HG03103 (cell line): ENCODE results near the gene CHD1.

Experiments
- ATAC-seq: cut with Tn5 transposase; IDR thresholded peaks from one replicate; pipeline ENCODE4 v1.9.1; 2021; ENCODE audit warnings: low read depth; ENCODE audit not compliant: unreplicated experiment

CHD1 gene

DNA sequence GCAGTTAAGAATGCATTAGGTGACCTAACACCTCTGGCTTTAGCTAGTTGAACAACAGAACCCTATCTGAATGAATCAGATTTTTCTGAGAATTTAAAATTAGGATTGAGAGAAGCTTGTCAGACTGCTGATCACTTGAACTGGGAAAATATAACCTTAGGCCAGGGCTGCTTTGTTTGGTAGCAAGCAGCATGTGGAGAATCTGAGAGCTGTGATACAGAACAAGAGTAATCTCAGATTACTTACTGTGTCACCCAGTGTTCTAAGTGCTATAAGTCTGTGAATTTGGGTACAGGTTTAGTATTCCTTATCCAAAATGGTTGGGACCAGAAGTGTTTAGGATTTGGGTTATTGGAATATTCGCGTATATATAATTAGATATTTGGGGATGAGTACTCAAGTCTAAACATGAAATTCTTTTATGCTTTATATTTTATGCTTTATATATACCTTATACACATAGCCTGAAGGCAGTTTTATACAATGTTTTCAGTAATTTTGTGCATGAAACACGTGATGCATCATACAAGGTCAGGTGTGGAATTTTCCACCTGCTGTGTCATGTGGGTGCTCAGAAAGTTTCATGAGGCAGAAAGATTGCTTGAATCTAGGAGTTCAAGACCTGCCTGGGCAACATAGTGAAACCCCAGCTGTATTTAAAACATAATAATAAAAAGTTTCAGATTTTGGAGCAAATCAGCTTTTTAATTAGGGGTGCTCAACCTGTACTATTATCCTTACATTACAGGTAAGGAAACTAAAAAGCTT lies 8.3 kb upstream of the CHD1 start:
- ATAC-seq, result no peak

DNA sequence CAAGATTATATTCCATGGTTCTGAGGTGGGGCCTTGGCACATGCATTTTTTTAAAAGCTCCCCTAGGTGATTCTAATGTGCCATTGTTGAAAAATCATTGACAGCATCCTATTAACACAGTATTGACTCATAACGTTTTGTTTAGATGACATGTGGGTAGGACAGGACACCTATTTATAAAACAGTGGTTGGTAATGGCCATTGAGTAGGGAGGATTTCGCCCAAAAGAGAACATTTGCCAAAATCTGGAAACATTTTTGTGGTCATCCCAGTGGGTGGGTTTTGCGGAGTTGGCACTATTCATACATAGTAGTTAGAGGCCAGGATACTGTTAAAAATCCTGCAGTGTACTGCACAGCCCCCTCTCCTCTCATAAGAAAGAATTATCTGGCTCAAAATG lies 6.4 kb upstream of the CHD1 start:
- no peak for ATAC-seq

DNA sequence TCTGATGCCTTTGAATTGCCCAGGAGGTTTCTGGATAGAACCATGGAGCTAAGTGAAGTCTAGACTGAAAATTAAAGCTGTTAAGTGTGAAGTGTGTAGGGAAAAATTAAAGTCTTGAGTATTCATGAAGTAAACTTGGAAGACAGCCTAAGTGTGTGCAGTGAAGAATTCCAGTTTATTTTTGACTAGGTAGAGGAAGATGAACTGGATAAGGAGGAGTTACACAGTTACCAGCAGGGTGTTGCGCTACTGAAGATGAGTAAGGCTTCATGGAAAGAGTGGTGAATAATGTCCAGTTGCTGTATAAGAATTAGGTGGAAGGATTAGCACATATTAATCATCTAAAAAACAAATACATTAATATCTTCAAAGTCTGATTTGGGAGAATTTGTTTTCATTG lies 5.7 kb upstream of the CHD1 start:
- no peak for ATAC-seq

DNA sequence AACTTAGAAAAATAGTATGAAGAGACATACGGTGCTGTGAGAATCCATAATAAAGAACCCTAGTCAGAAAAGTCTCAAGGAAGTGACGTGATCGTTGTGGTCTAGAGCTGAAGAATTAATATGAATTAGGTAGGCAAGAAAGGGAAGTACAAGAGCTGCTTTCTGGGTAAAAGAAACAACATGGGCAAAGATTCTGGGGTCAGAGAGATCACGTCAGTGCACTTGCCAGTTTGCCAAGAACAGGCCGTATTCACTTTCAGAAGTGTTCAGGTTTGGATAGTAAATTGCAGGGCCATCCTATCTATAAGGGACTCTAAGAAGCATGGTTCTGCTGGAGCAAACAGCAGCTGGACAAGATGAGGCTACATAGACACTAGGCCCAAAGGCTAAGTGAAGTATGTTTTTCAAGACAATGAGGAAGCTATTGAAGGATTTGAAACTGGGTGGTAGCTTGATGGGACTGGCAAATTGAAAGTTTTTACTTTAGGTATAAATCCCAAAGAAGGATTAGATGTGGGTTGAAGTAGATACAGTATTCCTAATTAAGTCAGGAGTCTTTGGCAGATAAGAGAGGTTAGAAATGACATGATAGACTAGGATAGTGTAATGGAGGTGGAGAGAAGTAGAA lies 4.8 kb upstream of the CHD1 start:
- ATAC-seq, result peak; percentile 23

DNA sequence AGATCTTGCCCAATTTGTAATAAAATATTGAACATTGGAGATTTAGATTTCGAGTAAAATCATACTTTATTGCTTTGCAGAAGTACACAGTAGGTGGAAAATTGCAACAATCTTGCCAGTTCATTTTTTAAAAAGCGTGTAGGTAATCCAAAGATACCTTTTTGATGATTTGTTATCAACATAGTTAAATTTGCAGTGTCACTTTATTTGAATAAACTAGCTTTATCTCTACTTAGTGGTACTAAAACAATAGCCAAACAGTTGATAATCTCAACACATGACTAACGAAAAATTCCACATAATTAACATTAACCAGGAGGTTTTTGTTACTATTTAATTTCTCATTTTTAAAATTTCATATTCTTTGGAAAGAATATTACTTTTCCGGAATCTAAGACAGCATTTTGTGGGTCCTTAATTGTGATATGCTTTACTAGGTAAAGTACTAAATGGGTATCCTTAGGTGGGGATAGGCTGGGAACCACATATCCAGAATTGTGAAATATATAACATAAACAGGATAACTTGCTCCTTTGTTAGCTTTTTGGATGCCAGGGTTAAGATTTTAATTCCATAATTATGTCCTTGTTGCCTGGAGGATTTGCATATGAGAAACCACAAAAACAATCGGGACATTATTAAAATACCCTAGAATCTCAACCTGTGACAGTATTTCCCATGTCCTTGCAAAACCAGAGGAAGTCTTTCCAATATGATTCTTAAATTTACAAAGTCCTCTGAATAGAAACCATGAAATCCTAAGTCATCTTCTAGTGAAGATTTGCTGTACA lies 2.4 kb upstream of the CHD1 start:
- ATAC-seq, result no peak

DNA sequence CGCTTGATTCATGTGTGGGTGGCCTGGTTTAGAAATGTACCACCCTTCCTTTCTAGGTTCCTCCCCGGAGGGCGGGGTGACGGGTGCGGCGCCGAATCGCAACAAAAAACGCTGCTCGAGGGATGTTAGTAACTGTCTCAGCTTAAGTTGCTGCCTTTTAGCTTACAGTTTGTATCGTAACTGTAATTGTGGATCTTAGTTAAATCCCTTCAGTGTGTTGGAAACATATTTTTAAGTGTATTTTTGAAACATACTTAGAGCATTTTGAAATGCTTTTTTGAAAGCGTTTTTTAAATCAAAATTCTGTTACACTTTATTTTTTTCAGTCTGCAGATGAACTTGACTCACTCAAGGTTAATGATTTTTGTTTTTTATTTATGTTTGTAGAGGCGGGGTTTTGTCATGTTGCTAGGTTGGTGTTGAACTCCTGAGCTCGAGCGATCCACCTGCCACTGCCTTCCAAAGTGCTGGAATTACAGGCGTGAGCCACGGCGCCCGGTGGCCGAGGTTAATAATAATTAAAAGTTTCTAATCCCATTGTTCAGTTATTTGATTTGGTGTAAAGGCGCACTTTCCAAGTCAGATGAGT lies 997 bp upstream of the CHD1 start:
- ATAC-seq, result no peak

DNA sequence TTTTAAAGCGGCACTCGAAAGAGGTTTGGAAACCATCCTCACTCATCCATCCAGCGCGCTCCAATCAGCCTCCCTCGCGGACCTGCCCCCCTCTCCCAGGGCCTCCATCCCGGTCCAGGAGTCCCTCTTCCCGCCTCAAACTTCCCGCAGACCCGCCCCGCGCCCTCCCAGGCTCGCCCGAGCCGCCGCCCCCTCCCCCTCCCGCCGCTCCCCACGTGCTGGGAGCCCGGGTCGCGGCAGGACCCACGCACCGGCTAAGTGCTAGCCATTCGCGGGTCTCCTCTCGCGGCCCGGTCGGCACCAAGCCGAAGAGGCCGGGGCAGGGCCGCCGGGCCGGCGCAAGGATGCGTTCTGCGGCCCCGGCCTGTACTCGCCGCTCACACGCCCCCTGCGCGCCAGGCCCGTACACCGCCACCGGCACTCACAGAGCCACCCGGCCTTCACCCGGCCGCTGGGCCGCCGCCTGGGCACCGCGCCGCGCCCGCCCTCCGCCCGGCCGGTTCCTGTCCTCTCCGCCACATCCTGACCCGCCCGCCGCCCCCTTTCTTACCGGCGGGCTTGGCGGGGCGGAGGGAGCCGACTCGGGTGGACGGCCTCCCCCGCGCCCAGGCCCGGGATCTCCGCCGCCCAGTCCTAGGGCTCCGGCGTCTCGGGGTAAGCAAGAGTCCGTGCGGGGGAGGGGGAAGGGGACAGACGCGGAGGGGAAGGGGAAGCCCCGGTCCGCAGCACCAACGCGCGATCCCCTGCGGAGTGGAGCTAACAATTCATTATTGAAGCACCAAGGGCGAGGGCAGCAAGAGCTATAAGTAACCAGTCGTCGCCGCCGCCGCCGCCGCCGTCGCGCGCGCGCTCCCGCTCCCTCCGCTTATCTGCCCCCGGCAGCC lies 576 bp downstream of the CHD1 start:
- ATAC-seq, result peak; percentile 16

DNA sequence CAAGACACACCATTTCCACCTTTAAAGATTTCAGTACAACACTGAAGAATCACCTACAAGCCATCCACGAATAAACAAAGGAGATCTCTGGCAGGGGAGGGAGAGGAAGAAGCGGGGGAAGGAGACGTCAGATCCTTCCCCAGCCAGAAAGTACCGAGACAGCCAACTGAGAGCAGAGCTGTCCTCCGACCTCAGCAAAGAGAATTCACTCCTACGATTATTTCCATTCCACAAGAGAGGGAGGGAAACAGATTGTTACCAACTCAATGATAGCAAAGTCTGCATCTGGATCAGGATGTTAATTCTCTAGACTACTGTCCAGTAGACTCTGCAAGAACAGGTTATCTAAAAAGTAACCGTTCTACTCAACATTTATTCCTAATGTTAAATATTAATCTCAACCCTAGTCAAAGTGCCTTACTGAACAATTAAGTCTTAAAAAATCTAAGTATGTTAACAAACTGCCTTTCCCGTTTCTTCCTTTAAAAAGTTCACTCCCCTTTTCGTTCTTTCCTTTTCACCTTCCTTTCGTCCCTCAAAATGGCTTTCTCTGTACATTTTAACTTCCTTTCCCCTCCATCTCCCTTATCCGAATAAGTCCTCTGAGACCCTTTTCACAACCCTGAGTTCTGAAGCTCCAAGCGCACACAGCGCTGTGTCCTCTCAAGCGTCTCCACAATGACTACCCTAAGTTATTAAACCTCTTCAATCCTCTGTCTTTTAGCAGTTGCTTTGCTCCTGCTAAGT lies 1.4 kb downstream of the CHD1 start:
- peak; percentile 15 for ATAC-seq

DNA sequence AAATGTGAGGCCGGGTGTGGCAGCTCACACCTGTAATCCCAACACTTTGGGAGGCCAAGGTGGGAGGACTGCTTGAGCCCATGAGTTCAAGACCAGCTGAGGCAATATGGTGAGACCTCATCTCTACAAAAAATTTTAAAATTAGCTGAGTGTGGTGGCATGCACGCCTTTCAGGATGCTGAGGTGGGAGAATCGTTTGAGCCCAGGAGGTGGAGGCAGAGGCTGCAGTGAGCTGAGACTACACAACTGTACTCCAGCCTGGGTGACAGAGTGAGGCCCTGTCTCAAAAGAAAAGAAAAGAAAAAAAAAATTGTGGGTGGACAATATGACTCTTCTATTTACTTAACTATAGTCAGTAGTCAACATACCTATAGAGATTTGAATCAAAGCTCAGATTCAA lies 4.8 kb downstream of the CHD1 start:
- ATAC-seq, result no peak

DNA sequence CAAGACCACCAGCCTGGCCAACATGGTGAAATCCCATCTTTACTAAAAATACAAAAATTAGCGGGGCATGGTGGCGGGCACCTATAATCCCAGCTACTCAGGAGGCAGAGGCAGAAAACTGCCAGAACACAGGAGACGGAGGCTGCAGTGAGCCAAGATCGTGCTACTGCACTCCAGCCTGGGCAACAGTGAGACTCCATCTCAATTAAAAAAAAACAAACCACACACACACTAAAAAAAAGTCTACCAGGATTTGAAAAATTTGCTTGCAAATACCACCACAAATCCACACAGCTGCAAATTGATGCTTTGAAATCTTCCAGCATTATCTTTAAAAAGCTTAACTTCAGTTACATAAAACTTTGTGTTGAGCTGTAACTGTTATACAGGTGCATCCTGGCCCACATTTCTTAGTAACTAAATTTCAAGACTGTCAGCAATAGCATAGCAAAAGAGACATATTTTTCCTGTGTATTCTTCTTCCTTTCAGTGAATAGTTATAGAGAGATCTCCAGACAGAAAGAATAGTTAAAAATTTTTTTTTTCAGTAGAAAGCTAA lies 6.8 kb downstream of the CHD1 start:
- ATAC-seq, result no peak

DNA sequence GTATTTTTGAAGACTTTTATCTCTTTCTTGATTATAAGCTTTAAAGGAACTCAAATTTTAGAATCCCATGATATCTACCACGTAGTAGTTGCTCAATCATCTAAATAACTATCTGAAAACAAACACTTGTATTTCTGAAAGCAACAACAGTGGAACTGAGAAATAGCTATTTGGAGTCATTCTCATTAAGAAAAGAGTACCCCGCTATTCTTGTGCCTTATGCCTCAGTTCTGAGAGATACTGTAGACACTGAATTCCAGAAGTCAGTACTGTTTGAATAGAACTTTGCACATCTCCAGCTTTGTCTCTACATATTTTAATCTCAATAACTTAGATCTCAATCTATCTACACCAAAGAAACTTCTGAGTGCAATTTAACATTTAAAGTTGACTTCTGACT lies 11.4 kb downstream of the CHD1 start:
- no peak for ATAC-seq

DNA sequence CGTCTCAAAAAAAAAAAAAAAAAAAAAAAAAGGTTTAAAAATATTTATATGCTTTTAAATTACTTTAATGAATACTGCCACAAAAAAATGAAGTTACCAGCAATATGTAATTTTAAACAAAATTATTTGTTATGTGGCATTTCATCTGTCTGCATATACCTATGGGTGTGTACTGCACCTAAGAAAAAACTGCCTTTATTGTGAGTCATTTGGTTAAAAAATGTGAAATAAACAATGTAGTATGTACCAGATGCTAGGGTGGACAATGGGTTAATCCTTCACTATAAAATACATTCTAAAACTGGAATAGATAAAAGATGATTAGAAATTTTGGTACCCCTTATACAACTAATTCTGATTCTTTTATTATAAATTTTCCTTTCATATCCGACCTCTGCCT lies 12.3 kb downstream of the CHD1 start:
- ATAC-seq, result no peak

DNA sequence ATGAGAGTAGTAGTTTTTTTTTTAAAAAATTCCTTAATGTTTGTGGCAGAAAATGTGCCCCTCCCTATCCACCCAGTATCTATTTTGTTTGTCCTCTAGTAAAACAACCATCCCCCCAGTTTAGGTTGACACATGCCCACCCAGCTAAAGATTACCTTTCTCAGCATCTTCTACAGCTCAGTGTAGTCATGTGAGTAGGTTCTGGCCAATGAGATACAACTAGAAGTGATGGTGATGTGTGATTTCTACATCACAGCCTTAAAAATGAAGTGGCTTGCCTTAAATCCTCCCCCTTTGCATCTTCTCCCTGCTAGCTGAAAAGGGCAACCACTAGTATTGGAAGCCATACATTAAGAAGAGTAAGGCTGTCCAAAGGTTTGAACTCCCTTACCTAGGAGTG lies 14.9 kb downstream of the CHD1 start:
- ATAC-seq, result no peak

DNA sequence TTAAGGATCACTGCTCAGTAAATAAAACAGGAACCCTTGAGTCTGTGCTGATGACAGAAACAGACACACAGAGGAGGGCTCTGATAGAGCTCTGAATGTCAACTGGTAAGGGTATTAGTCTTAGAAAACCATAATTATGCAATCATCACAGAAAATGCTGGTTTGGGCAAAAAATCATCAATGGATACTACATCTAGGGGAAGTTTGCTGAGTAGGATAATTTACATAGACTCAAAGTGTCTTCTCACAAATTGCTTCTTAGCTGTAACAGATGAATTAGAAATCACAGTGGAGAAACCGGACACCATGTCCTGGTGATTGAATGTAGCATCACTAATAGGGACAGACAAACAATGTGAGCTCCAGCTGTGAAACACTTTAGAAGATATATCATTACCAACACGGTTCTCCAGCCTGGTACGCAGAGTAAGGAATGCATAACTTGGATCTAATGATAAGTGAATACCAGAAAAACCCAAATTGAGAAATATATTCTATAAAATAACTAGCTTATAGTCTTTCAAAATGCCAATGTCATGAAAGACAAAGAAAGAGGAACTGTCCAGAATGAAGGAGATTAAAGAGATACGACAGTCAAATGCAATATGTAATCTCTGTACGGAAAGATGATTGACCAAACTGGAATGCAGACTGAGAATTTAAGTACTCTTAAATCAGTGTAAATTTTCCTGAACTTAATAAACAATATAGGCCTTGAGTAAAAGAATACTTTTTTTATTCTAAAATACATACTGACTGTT lies 17.3 kb downstream of the CHD1 start:
- no peak for ATAC-seq

DNA sequence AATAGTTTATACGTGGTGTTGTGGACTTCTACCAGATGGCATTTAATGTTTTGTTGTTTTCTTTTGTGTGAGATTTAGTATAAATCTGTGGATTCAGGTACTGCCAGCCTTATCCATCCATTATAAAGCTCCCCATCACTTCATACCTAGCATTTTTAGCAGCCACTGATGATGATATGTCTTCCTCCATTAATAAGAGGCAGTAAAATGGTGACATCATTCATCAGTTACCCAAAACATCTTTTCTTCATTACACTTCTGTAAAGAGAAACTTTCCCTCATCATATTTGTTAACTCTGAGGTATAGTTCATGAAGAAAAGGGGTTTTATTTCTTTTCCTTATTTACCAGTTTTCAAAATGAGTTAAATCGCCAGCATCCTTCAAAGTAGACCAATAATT lies 19.4 kb downstream of the CHD1 start:
- no peak for ATAC-seq

DNA sequence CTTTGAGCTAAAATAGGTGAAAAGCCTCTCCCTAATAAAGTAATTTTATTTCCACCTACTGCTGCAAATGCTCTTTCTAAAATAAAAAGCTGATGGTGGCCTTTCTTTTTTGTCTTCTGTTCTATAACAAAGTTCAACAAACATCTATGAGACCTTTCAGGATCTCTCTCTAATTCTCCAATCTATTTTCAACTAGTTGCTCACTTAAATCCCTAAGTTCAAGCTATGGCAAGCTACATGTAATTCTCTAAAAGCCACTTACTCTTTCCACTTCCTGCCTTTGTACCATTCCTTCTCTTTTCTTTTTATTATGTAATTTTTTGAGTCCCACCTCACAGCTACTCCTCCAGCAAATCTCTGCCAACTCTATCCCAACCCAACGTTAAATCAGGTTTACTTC lies 20.9 kb downstream of the CHD1 start:
- no peak for ATAC-seq

DNA sequence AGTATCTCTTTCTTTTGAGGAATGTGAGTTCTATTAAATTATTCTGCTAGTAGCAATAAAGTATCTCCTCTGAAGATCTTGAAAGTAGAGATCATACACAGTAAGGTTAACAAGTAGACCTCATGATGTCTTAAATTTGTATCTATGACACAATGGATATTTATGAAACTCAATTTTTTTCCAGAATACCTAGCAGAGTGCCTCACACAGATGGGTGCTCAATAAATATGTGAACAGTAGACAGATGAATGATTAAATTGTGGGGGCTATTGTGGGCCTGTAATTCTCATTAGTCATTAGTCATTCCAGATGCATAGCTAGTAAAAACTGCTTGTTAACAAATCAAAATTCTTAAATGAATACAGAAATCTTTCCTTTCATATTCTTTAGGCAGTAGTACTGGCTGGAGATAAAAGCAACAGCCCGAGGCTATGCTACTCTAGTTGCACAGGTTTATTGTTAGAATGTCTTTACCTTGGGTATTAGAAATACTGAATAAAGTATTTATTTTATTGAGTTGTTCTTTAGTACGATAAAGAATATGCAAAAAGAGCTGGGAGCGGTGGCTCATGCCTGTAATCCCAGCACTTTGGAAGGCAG lies 22.0 kb downstream of the CHD1 start:
- ATAC-seq, result no peak
